H1 (cell line): ENCODE measurements around the gene TTC27. TPM values are rescaled to one million over a fixed set of nuclear protein-coding genes. Genes with fewer than 3 reads are reported as not detected.

ENCODE experiments used
- CTCF ChIA-PET: fragments of 300-600 bp; sonication (Branson Sonifier 250); formaldehyde crosslinking; loops from one replicate; lab custom pipeline; 2021; ENCODE audit not compliant: partially characterized antibody; lab: Charles Lee
- POLR2A ChIA-PET: fragments of 300-600 bp; sonication (Branson Sonifier 250); formaldehyde crosslinking; loops from one replicate; lab custom pipeline; 2021; ENCODE audit warnings: inconsistent platforms; ENCODE audit not compliant: partially characterized antibody; lab: Charles Lee
- DNase-seq, 2 experiments: peaks; one replicate each; pipeline versions ENCODE4 v3.0.0 to v3.0.0-alpha.2; 2010 to 2022; ENCODE audit warnings: low spot score in 2 of 2, low read depth in 1 of 2, mixed read lengths in 1 of 2
- FAIRE-seq: peaks from 2 replicates; lab custom pipeline; 2011; peaks lifted over from hg19 to GRCh38; lab: Jason Lieb, UNC
- H2AFZ ChIP-seq: 2 replicates; pipeline ENCODE4 v1.8.1; 2012; ENCODE audit warnings: low read length, inconsistent platforms
- H2AK5ac ChIP-seq: 2 replicates; pipeline ENCODE4 v1.6.1; 2013; ENCODE audit warnings: low read depth, low read length
- H2BK120ac ChIP-seq: replicated peaks from 2 replicates; pipeline ENCODE3; 2013; ENCODE audit warnings: low read depth, low read length, inconsistent platforms
- H2BK12ac ChIP-seq: 2 replicates; pipeline ENCODE4 v1.6.1; 2013; ENCODE audit warnings: low read depth, low read length
- H2BK15ac ChIP-seq: 2 replicates; pipeline ENCODE4 v1.6.1; 2013; ENCODE audit warnings: low read length
- H2BK20ac ChIP-seq: 2 replicates; pipeline ENCODE4 v1.6.1; 2013; ENCODE audit warnings: low read length
- H2BK5ac ChIP-seq: 2 replicates; pipeline ENCODE4 v1.6.1; 2013; ENCODE audit warnings: low read depth, low read length
- H3K14ac ChIP-seq: 2 replicates; pipeline ENCODE4 v1.6.1; 2013; ENCODE audit warnings: inconsistent platforms; ENCODE audit not compliant: insufficient read length
- H3K18ac ChIP-seq: 2 replicates; pipeline ENCODE4 v1.6.1; 2013; ENCODE audit warnings: low read length; ENCODE audit errors: extremely low read depth
- H3K23ac ChIP-seq: 2 replicates; pipeline ENCODE4 v1.6.1; 2013; ENCODE audit warnings: inconsistent platforms; ENCODE audit not compliant: insufficient read length
- H3K23me2 ChIP-seq: 2 replicates; pipeline ENCODE4 v1.6.1; 2013; ENCODE audit warnings: low read depth, low read length
- H3K27ac ChIP-seq: 2 replicates; pipeline ENCODE4 v1.6.1; 2011; ENCODE audit warnings: low read depth, low read length, inconsistent platforms
- H3K27me3 ChIP-seq, 4 experiments: replicated peaks in 1 of 4; 1 replicate in 1 of 4; 2 replicates in 3 of 4; pipeline versions ENCODE4 v1.6.1 to v1.8.1; 2011 to 2013; ENCODE audit warnings: low read length in 3 of 4, mild to moderate bottlenecking in 3 of 4, inconsistent platforms in 2 of 4, mixed read lengths in 2 of 4, moderate library complexity in 1 of 4; ENCODE audit not compliant: control insufficient read depth in 3 of 4, insufficient read depth in 3 of 4; ENCODE audit errors: extremely low read depth in 1 of 4
- H3K36me3 ChIP-seq, 4 experiments: 2 replicates each; pipeline versions ENCODE4 v1.6.1 to v1.8.1; 2011 to 2013; ENCODE audit warnings: mild to moderate bottlenecking in 4 of 4, low read length in 3 of 4, moderate library complexity in 2 of 4, control low read depth in 1 of 4, inconsistent platforms in 1 of 4; ENCODE audit not compliant: insufficient read depth in 4 of 4, control insufficient read depth in 2 of 4
- H3K4ac ChIP-seq: replicated peaks from 2 replicates; pipeline ENCODE3; 2013; ENCODE audit warnings: low read length, low read depth, mixed read lengths, inconsistent platforms; ENCODE audit not compliant: insufficient read length
- H3K4me1 ChIP-seq, 4 experiments: replicated peaks in 1 of 4; 1 replicate in 1 of 4; 2 replicates in 3 of 4; pipeline versions ENCODE4 v1.6.1 to v1.8.1; 2011 to 2013; ENCODE audit warnings: low read length in 3 of 4, inconsistent platforms in 2 of 4, mixed read lengths in 1 of 4; ENCODE audit not compliant: insufficient read depth in 4 of 4, control insufficient read depth in 3 of 4
- H3K4me2 ChIP-seq, 2 experiments: 2 replicates each; pipeline versions ENCODE4 v1.6.1 to v1.8.1; 2011 to 2013; ENCODE audit warnings: low read depth in 2 of 2, low read length in 2 of 2, control low read depth in 1 of 2, inconsistent platforms in 1 of 2, mild to moderate bottlenecking in 1 of 2; ENCODE audit not compliant: insufficient read depth in 1 of 2
- H3K4me3 ChIP-seq, 4 experiments: fragments of 200-600, 300-600 bp in 1 of 4; sonication (generic), shearing (Covaris generic), sonication (Bioruptor Twin) in 1 of 4; 2 replicates each; pipeline versions ENCODE4 v1.5.1 to v1.8.1; 2011 to 2016; ENCODE audit warnings: low read length in 4 of 4, low read depth in 3 of 4, control low read depth in 2 of 4, inconsistent platforms in 2 of 4, mild to moderate bottlenecking in 2 of 4, mixed read lengths in 1 of 4, moderate library complexity in 1 of 4; ENCODE audit not compliant: insufficient read depth in 2 of 4; ENCODE audit errors: extremely low read depth in 1 of 4
- H3K56ac ChIP-seq: replicated peaks from 2 replicates; pipeline ENCODE3; 2013; ENCODE audit warnings: low read depth, mild to moderate bottlenecking, mixed read lengths, low read length, inconsistent platforms; ENCODE audit not compliant: insufficient read length
- H3K79me1 ChIP-seq: 2 replicates; pipeline ENCODE4 v1.6.1; 2013; ENCODE audit warnings: low read depth, low read length, control low read depth
- H3K79me2 ChIP-seq, 2 experiments: 2 replicates each; pipeline versions ENCODE4 v1.6.1 to v1.8.1; 2012 to 2013; ENCODE audit warnings: low read length in 2 of 2, mild to moderate bottlenecking in 2 of 2, inconsistent platforms in 1 of 2; ENCODE audit not compliant: insufficient read depth in 2 of 2, control insufficient read depth in 1 of 2
- H3K9ac ChIP-seq, 4 experiments: replicated peaks in 1 of 4; 1 replicate in 1 of 4; 2 replicates in 3 of 4; pipeline versions ENCODE4 v1.6.1 to v1.8.1; 2011 to 2013; ENCODE audit warnings: low read depth in 3 of 4, low read length in 3 of 4, control low read depth in 2 of 4, mild to moderate bottlenecking in 2 of 4, moderate library complexity in 2 of 4, inconsistent platforms in 1 of 4; ENCODE audit errors: extremely low read depth in 1 of 4
- H3K9me3 ChIP-seq, 2 experiments: 2 replicates each; pipeline versions ENCODE4 v1.6.1 to v1.8.1; 2012 to 2013; ENCODE audit warnings: mild to moderate bottlenecking in 2 of 2, moderate library complexity in 2 of 2, control low read depth in 1 of 2, inconsistent platforms in 1 of 2, low read depth in 1 of 2, low read length in 1 of 2, mixed read lengths in 1 of 2; ENCODE audit not compliant: insufficient read depth in 2 of 2
- H4K20me1 ChIP-seq, 2 experiments: replicated peaks in 1 of 2; 2 replicates each; pipeline versions ENCODE3 to v1.8.1; 2011 to 2013; ENCODE audit warnings: inconsistent platforms in 2 of 2, low read length in 2 of 2, mild to moderate bottlenecking in 1 of 2; ENCODE audit not compliant: insufficient read depth in 2 of 2, control insufficient read depth in 1 of 2
- H4K5ac ChIP-seq: 2 replicates; pipeline ENCODE4 v1.6.1; 2013; ENCODE audit warnings: low read length, low read depth, mixed read lengths, inconsistent platforms; ENCODE audit not compliant: insufficient read length
- H4K8ac ChIP-seq: 2 replicates; pipeline ENCODE4 v1.8.0; 2013; ENCODE audit warnings: mild to moderate bottlenecking, moderate library complexity, low read length, inconsistent platforms; ENCODE audit not compliant: insufficient read depth; ENCODE audit errors: extremely low read depth
- H4K91ac ChIP-seq: replicated peaks from 2 replicates; pipeline ENCODE3; 2013; ENCODE audit warnings: low read length, mixed read lengths, inconsistent platforms; ENCODE audit not compliant: insufficient read length
- KDM1A ChIP-seq: fragments of 200-600, 300-600 bp; sonication (generic); IDR thresholded peaks from 2 replicates; pipeline ENCODE4 v1.7.1; 2016; ENCODE audit warnings: mild to moderate bottlenecking, low read length, borderline replicate concordance
- polyA plus RNA-seq, 7 experiments: library from polyadenylated mRNA; depleted of rRNA in 3 of 7; stranded (reverse) in 5 of 7; unstranded in 2 of 7; fragments of >200 nt in 5 of 7; fragments of 200-250 nt in 2 of 7; gene quantifications; 1 replicate in 5 of 7; 2 replicates in 1 of 7; 4 replicates in 1 of 7; pipeline versions ENCODE4 v1.2.1 to v1.2.3, GENCODE V29; 2011 to 2013; ENCODE audit warnings: missing spikeins in 2 of 7, mixed read lengths in 2 of 7
- total RNA-seq: library from RNA; stranded (reverse); fragmentation: NEBNext Ultra II Directional; extraction: Animal tissue kit (Norgen Biotek cat#: 25700); gene quantifications from 2 replicates; pipeline ENCODE4 v1.2.1, GENCODE V29; 2021

The TTC27 gene
- total and polyA plus RNA-seq, 2 of the 8 experiments (the other 6 are each of a cell fraction or from before 2014, with no cell fraction given), result 13.8 to 29.1 TPM

DNA sequence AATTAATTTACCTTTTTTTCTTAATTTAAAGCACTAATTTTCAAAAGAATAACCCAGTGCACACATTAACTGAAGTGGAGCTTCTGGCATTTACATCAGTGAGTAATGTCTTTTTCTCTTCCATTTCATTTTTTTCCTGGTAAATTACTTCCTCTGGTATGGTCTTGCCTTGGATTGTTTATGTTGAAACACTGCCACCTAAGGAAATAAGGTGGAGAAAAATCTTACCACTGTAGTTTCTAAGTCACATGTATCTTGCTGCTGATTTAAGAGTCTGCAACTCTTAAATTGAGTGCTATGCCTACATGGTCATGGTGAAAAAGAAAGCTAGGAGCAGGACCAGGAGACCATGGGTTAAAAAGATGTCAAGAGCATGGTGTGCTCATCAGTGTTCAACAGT lies 51.0 kb downstream of the TTC27 start:
- Histone ChIP-seq H2BK5ac (no peak overlapping the region), H3K27ac (no peak overlapping the region), H3K4me3 (no peak overlapping the region), H2BK15ac (no peak overlapping the region), H3K4ac (no peak overlapping the region), H3K23ac (no peak overlapping the region), H3K18ac (no peak overlapping the region), H2BK12ac (no peak overlapping the region), H3K9ac (no peak overlapping the region), H4K8ac (no peak overlapping the region), H3K27me3 (no peaks in the 10 kb centered on the region), H4K5ac (no peak overlapping the region), H3K79me1 (no peaks in the 10 kb centered on the region), H2BK120ac (no peak overlapping the region), H2AFZ (no peak overlapping the region), H2AK5ac (no peak overlapping the region), H4K91ac (no peak overlapping the region), H3K4me1 (no peaks in the 10 kb centered on the region), H3K23me2 (no peaks in the 10 kb centered on the region), H3K9me3 (no peaks in the 10 kb centered on the region), H2BK20ac (no peak overlapping the region), H3K4me2 (no peak overlapping the region), H3K56ac (no peak overlapping the region), H4K20me1 (no peaks in the 10 kb centered on the region), H3K36me3 (no peaks in the 10 kb centered on the region), H3K14ac (no peak overlapping the region), H3K79me2 (no peaks in the 10 kb centered on the region)
- POLR2A ChIA-PET, result no interaction called here
- DNase-seq (no peak), FAIRE-seq (no peak)
- no peak for TF ChIP-seq KDM1A
- CTCF ChIA-PET, result interaction anchor here (0.6 to 1.9 kb wide), 3 partner anchors 75 to 473 kb away, joined by 3 to 4 read pairs (median 3); no protein-coding TSS in a partner anchor
